ENCODE measurements around the gene ACOXL.
"Not testable (repeated sequence)": the region's sequence is repeated elsewhere in the genome, so short reads cannot be mapped to it uniquely, and the experiment has no call there.

Gene ACOXL

DNA sequence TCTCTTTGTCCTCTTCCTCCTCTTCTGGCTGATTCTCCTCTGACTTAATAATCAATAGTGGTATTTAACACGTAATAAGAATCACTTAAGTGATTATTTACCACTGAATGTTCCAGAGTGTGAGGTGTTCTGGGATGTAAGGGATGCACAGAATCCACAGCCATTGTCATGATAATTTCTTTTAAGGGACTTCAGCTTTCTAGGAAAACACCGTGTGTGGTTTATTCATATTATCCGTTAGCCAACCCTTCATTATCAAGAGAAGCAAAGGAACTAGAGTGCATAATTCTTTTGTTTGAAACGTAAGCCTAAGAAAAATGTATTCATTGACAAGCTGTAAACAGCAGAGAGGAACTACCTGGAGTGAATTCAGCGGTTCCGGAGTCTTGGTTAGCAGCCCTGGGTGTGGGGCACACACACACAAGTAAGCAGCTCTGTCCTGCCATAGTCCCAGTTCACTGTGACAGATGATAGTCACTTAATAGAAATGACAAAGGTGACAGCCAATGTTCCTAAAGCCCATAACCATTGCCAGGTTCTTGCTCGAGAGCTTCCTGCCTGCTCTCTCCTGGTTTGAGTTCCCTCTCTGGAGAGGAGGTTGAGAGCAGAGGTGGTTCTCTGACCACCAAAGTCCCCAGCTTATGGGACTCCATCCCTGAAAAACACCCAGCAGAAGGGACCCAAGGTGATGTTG is 101.9 kb downstream of the ACOXL start:
- no peak for FAIRE-seq

DNA sequence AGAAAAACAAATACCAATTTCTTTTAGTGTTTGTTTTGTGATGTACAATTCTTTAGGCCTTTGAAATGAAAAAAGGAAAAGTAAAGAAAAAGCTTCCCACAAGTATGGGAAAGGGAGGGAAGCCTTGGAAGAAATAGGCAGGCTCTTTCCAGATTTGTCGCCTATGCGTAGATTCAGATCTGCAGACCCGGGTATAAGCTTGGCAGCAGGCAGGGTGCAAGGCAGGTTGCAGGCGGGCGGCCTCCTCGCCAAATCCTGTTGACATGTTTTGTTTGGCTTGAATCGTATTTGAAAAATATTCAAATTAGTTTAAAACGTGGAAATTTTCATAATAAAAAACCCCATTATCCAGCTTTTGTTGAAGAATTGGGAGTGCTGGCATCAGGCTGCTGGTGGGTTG is 104.3 kb downstream of the ACOXL start:
- no peak for FAIRE-seq

DNA sequence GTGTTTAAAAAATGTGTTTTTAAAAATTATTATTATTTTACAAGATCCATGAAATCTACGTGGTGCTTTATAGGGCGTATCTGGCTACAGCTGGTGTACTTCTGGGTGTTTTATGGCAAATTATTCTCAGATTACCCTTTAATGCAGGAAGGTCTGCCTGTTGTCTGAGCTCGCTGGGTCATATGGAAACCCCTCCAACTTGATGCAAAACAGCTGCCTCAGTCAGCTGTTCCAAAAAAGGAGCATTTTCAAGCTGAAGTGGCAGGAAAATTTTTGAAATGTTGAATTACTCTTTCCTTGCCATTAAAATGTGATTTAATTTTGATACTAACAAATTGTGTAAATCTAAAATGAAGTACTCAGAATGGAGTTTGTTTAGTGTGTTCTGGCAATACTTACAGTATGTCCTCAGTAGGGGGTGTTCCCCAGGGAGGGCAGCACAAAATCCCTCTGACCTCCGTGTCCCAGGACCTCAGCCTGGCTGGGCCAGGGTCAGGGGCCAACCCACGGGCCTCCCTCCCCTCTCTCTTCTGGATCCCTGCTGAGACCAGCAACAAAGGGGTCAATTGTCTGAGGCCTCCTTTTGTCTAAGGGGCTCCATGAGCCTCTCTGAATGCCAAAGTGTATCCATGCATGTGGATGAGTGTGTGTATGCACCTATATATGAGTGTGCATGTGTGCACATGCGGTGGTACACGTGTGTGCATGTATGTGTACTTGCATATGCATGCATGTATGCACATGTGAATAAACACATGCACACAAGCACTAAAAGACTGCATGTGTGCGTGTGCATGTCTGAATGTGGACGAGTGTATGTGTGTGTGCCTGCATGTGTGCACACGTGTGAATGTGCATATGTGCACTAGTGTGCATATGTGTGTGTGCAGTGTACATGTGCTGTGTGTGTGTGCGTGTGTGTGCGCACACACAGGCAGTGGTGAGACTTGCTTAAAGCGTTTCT is 105.4 kb downstream of the ACOXL start:
- FAIRE-seq: no peak

DNA sequence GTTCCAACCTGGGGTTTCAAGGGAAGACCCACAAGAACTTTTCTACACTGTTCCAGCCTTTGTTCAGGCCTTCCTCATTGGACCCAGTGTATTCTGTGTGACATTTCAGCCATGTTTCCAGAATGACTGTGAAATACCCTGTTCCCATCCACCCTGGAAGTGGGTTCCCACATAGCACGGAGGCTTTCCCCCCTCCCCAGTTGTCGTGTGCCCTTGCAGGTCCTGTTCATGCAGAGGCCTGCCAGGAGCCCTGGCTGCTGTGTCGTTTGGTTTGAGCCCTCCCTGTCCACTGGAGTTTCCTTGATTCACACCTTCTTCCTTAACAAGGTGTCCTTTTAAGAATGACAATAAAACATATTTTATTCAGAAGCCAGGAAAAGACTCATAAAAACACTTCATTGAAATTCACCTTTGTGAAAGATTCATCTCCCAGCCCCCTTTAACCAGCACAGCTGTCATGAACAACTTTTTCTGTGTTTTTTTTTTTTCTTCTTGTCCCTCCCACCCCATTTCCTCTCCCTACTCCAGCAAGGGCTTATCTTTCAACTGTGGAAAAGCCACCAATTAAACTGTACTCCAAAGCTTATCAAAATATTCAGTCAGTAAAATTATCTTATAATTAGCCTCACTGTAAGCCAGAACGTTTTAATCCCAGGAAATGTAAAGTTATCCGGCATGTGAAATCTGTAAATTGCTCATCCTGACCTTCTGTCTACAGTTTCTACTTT is 106.4 kb downstream of the ACOXL start:
- FAIRE-seq: no peak

DNA sequence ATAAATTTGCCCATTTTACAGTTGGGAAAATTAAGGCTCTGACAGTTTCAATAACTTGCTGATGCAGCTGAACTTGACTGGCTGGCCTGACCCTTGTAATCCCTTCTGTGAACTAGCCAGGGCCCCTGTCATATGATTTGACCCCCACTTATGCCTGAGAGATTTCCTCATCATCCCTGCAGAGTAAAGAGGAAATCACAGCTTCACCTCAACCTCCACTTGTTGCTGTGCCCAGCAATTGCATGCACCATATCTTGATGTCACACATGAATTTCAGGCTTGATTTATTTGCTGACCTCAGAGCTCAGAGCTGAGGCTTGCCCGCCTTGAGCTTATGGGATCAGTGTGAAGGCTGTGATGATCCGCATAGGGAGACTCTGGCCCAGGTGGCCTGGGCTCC is 108.1 kb downstream of the ACOXL start:
- no peak for FAIRE-seq

DNA sequence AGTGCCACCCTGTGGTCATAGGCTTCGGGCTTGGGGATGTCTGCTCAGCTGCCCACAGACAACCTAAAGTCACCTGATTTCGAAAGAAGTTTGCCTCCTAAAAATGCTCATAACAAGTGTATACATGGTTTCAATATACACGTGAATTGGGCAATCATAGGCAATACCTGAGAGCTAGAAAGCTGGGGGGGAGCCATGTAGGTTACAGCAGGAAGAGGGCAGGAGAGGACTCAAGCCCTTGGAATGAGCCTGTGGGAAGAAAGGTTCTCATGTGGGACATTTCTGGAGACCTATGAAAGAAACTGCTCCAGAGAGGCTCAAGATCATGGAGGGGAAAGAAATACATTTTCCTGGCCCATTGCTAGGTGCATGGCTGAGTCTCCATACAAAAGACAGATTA is 109.7 kb downstream of the ACOXL start:
- FAIRE-seq: no peak

DNA sequence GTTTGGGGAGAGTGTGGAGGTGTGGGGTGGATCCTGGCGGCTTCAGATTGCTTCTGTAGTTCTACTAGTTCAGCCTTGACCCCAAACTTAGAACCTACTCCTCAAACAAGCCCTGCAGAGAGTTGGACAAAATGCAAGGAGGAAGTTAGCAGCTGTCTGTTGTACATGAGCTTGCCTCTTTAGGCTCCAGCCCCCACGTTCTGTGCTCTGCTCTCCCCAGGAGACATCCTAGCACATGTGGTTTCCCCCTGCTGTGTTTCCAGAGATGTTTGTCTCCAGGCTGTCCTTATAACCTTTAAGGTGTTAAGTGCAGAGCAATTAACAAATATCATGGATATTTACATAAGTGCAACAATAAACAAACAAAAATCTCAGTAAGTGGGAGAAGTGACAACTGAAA is 111.1 kb downstream of the ACOXL start:
- FAIRE-seq: no peak

DNA sequence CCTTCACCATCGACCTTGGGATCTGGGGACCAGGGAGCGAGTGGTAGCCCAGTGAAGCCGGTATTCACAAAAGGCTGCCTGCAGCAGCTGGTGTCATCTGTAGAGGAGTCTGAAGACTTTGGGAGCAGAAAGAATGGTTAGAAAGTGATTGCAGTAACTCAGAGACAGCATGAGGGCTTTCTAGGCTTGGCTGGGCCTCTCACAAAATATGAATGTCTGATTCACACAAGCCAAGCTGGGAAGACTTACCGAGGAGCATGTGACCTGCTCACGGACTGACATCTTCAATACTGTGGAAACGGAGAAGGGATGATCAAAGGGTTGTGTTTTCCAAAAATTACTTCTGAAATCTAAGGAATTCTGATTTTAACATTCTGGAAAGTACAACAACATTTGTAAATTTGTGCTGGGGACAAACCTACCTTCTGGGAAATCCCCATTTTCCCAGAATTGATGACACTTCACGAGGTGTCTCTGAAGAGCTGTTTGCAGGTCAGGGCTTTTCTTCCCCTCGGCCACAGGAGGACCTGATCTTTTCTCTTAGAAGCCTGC is 111.7 kb downstream of the ACOXL start:
- no peak for FAIRE-seq

DNA sequence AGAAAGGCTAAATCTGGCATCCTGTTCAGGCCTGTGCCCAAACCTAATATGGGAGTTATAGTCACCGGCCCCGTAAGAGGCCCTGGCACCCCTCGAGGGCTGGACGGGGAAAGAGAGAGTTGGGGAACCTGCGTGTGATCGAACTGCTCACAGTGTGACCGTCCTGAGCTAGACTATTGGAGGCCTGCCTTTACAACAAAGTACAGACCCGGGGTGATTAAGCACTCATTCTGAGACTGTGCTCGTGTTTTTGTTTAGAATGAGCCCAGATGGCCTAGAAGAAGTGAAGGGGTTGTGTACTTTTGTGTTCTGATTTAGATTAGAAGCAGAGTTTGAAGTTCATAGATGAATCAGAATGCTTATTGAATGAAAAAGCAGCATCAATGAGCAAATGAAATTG is 115.3 kb downstream of the ACOXL start:
- FAIRE-seq: no peak

DNA sequence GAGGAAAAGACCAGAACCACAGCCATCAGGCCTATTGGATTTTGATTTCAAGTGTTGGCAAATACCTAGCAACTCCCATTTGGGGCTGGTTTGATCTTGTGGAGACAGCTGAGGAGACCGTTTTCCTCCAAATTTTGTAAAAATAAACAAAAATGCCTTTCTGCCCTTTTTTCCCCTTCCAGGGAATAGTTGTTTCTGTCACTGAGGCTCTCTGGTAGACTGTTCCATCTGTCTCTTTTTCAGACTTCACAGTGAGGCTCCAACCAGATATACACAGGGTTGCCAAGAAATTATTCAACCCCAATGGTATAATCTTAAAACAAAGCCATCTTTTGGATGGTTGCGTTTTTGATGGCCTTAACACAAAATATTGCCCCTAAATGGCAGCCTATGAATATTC is 115.7 kb downstream of the ACOXL start:
- FAIRE-seq: no peak

DNA sequence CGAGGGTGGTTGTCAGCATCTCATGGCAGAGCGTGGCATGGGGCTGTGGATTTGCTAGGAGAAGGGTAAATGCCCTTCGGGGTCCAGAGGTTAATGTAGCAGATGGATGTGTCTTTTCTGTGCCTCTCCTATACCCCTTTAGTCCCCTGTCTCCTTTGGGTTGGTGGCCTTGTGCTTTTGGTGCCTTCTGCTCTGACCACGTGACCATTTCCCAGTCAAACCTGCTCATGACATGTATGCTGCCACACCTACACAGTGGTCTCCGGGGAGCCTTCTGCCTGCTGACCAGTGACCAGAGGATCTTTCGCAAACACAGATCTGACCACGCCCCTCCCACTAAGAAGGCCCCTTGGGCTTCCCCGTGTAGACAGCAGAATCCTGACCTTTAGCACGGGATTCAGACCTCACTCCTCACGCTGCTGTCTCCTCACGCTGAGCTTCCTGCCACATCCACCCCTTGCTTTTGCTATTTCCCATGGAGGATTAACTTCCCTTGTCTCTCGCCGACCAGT is 116.2 kb downstream of the ACOXL start:
- no peak for FAIRE-seq

DNA sequence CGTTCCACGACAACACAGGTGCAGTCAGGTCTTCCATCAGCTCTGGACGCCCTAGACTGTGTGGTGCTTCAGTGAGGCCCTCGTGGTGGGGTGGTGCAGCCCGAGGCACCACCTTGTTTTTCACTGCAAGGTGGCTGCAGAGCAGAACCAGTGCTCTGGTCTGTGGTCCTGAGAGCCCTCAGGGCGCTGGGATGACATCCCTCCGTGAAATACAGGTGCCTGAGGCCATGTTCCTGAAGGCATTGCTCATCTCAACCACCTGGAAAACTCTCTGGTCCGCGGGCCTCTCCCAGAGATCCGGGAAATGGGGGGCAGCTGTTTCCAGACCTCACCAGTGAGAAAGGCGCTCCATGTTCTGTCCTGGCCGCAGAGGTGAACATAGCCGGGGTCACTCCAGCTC is 119.2 kb downstream of the ACOXL start:
- no peak for FAIRE-seq

DNA sequence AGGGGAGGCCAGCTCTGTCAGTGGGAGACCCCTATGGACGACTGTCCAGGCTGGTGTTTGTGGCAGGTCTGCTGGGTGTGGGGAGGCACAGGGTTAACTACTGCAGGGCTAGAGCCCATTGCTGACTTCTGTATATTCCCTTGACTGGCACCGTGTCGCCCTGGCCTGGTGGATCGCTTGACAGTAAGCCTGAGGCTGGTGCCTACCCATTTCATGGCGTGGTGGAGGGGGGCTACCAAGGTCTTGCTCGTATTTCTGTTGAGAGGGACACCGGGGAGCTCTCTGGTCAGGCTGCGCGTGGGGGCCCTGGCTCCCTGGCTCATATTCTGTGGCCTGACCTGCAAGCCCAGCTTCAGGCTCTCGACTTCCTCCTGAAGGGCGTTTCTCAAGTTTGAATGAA is 119.7 kb downstream of the ACOXL start:
- FAIRE-seq: no peak

DNA sequence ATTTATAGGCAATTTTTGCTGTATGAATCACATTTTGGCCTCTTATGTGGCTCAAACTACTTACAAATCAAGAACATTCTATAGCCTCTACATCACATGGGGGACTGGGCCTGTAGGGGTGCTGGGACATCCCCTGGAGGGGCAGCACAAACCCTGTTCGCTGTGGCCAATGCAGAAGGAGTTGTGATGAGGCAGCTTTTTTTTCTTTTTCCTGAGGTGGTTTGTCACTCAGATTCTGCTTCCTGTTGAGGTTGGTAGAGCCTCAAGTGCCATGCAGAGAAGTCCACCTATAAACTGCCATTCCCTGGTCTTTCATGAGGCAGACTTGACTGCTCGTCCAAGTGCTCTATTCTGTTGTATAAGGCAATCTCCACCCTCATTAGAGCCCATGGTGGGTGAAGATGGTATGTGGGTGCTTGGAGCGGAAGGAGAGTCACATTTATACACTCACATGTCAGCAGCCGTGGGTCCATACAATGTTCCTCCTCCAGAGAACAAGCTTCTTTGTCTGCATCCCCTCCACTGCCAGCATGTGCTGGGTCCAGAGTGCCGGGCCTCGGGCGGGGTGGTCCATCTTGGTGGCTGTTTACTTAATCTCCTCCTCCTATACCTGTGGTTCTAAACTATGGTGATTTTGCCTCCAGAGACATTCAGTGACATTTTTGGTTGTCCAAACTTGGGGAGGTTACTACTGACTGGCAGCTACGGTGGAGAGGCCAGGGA is 120.3 kb downstream of the ACOXL start:
- no peak for FAIRE-seq

DNA sequence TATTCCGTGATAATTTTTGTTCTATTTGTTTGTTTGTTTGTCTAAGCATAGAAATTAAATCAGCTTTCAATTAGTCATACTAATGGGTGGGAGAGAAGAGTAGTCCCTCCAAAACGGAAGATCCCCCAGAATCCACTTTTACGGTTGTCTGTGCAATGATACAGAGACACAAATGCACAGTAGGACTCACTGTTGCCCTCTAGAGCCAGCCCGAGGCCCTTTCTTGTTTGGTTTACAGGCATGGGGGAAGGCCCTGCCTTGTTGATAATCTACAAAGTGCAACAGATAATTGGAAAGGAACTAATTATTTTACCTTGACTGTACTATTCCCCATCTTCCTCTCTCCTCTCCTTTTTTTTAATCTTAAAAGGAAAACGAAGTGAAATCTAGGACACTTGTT is 121.1 kb downstream of the ACOXL start:
- FAIRE-seq: no peak

DNA sequence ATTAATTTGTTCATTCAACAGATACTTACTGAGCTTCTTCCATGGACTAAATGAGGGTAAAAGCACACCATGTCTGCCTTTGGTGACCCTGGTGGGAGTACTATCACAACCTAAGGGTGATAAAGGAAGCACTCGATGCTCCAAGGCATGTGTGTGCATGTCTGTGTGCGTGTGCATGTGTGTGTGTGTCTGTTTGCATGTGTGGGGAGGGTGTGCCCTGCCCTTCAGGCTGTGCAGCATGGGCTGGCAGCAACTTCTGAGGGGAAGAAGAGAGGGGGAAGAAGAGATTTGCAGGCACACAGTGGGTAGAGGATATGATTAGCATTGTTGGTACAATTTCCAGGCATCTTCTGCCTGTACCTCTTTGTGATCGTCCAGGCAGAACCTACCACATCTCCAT is 121.6 kb downstream of the ACOXL start:
- no peak for FAIRE-seq

DNA sequence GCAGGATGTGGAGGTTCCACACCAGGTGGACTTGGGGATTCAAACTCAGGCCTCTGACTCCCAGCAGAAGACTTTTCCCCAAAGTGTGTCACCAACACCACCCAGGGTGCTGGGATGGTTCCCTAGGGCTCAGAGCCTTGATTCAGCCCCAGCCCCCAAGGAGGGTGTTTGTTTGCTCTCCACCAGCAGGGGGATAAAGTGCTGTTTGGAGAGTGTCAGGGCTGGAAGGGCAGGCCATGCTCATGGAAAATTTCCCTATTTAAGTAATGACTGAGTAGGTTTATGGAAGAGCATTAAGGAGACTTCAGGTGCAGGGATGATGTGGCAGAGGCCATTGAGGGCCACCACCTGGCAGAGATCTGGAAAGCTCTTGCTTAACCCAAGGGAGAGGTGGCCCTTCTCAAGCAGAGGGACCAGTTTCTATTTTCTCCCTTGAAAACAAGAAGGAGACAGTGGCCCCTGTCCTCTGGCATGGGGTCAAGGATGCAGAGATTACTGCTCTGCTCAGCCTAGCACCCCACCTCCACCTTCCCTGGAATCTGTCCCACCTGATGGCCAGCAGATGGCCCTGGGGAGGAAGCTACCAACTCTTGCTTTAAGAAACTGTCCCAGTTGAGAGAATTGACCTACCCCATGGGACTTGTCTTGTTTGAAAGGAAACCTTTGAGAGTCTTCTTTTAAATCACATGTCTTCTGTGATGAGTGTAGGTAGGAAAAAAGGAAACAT is 122.1 kb downstream of the ACOXL start:
- no peak for FAIRE-seq

DNA sequence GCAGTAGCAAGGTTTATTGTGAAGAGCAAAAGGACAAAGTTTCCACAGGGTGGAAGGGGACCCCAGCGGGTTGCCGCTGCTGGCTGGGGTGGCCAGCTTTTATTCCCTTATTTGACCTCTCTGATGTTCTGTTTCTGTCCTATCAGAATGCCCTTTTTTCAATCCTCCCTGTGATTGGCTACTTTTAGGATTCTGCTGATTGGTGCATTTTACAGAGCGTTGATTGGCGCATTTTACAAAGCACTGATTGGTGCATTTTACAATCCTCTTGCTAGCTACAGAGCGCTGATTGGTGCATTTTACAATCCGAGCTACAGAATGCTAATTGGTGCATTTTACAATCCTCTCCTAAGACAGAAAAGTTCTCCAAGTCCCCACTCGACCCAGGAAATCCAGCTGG is 123.5 kb downstream of the ACOXL start:
- FAIRE-seq: not testable (repeated sequence)

DNA sequence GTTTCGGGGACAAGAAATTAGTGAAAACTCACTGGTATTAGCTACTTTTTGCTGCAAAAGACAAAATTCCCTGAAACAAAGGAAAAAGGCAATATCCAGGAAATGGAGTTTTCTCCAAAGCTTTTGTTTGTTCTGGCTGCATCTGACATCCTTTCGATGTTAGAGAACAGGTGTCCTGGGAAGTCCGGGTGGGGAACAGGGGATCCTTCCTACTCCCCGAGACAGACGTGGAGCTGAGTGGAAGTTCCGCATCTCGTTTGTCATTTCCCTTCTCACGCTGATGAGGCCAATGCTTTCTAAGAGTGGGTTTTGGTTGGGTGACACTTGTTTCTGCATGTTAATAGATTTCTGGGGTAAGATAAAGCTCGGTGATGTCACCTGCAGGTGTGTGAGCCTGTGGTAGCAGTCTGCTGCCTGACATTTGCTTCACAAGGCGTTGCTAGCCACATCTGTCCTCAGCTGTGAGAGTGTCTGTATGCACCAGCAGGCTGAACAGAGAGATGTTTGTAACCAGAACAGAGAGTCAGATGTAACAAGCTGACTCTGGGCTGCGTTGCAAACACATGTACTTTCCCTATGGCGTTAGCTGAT is 125.9 kb downstream of the ACOXL start:
- FAIRE-seq: no peak

DNA sequence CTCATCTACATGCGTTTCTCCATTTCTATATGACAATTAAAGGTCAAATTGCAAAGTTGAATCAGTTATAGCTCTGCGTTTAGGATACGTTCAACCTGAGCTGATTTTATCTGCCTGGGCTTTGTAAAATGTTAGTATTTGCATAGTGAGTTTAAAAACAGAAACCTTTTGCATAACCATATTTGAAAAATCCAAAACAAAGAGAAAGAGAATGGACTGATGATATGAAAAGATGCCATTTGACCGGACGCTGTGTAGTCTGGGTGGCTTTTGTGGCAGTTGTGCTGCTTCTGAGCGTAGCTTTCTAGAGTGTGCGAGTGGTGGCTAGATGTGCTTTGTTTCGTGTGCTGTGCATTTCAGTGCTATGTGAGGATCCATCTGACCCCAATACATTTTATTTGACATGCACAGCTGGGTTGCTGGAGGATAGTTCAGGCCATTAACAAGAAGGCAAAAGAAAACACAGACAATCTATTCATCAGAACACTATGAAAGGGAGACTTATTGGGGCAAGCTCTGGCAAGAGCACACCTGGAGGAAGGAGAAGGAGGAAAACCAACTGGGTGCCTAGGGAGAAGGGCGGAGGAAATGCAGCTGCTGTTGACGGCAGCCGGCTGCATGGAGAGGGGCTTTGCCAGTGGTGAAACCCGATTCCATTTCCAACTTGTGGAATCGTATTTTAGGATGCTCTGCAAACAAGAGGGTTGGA is 126.8 kb downstream of the ACOXL start:
- FAIRE-seq: no peak

DNA sequence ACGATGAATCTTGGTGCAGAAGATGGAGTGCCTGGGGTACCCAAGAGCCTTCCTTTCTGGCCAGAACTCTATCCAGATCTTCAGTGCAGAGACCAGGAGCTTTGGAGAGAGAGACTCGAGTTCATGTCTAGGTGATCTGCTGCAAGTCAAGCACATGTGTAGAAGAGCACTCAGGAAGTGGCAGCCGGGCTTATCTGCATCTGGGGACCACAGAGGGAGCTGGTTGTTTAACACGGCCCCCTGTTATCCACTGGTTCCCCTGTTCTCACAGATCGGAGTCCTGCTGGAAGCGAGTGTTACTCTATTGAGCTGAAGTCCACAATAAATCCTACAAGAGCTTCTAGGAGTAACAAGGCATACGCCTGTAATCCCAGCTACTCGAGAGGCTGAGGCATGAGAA is 128.3 kb downstream of the ACOXL start:
- no peak for FAIRE-seq

Measured in TTC549 (cell line).